HL-60/S4 (cell line): ENCODE results near the gene MISP.

ENCODE experiments used
- in situ Hi-C: fragments of 300-500 bp; cut with MboI; formaldehyde crosslinking; loops from 2 replicates; pipeline ENCODE4 v1.14.3; 2022; ENCODE audit warnings: low sequenced_read_pairs

The MISP gene

GRCh38 chr19:805600-806550, 55.0 kb downstream of the MISP start:
- in situ Hi-C loops, result no loop called here

GRCh38 chr19:806815-807421, 56.0 kb downstream of the MISP start:
- in situ Hi-C loops, result no loop called here

GRCh38 chr19:807627-808422, 56.9 kb downstream of the MISP start:
- in situ Hi-C loops, result no loop called here

GRCh38 chr19:808423-808775, 57.5 kb downstream of the MISP start:
- in situ Hi-C loops, result no loop called here

- in situ Hi-C loops, result no loop called here
Measured at GRCh38 chr19:810077-810855, 59.4 kb downstream of the MISP start.

GRCh38 chr19:810883-811489, 60.1 kb downstream of the MISP start:
- in situ Hi-C loops, result no loop called here

- in situ Hi-C loops, result no loop called here
Measured at GRCh38 chr19:811506-812048, 60.7 kb downstream of the MISP start.

- in situ Hi-C loops, result no loop called here
Measured at GRCh38 chr19:812049-812746, 61.3 kb downstream of the MISP start.

- in situ Hi-C loops, result no loop called here
Measured at GRCh38 chr19:812747-813218, 61.9 kb downstream of the MISP start.

GRCh38 chr19:813219-814151, 62.6 kb downstream of the MISP start:
- in situ Hi-C loops, result no loop called here
